Activated T-helper 2 cell treated with anti-CD3 and anti-CD28 coated beads, Interferon-gamma antibody, Interleukin-2, Interleukin-4, amounts not matched to agents 10 μg/mL and 5 μg/mL and 100 μg/mL, durations not matched to agents 14 hours and 24 hours and 36 hours (primary cell): ENCODE measurements around the gene CISH. TPM values are rescaled to one million over a fixed set of nuclear protein-coding genes. Genes with fewer than 3 reads are reported as not detected.
A peak's percentile ranks its signal among the peaks of the same experiment; 100 is the strongest.

Experiments
- DNase-seq: peaks from one replicate; pipeline ENCODE4 v3.0.0; 2021; ENCODE audit warnings: low spot score
- H3K27ac Mint-ChIP-seq: one replicate; pipeline ENCODE4 v1.8.0; 2021; ENCODE audit warnings: mixed read lengths
- H3K27me3 Mint-ChIP-seq: one replicate; pipeline ENCODE4 v1.8.0; 2021; ENCODE audit warnings: low read depth, mixed read lengths
- H3K36me3 Mint-ChIP-seq: one replicate; pipeline ENCODE4 v1.8.0; 2021; ENCODE audit warnings: low read depth, mixed read lengths
- H3K4me1 Mint-ChIP-seq: one replicate; pipeline ENCODE4 v1.8.0; 2021; ENCODE audit warnings: low read depth, mixed read lengths
- H3K4me3 Mint-ChIP-seq: one replicate; pipeline ENCODE4 v1.8.0; 2021; ENCODE audit warnings: low read depth, mild to moderate bottlenecking, moderate library complexity, mixed read lengths
- H3K9me3 Mint-ChIP-seq: one replicate; pipeline ENCODE4 v1.8.0; 2021; ENCODE audit warnings: mixed read lengths
- intact Hi-C: fragments of 100-400 bp; cut with micrococcal nuclease; formaldehyde crosslinking; loops from one replicate; pipeline ENCODE4 v1.15.1; 2023
- total RNA-seq: library from RNA; stranded (reverse); gene quantifications from 2 replicates; pipeline ENCODE4 v1.2.3, GENCODE V29; 2022

Gene CISH
- total RNA-seq, 1 donor from 2014 or later, result 351 TPM

DNA sequence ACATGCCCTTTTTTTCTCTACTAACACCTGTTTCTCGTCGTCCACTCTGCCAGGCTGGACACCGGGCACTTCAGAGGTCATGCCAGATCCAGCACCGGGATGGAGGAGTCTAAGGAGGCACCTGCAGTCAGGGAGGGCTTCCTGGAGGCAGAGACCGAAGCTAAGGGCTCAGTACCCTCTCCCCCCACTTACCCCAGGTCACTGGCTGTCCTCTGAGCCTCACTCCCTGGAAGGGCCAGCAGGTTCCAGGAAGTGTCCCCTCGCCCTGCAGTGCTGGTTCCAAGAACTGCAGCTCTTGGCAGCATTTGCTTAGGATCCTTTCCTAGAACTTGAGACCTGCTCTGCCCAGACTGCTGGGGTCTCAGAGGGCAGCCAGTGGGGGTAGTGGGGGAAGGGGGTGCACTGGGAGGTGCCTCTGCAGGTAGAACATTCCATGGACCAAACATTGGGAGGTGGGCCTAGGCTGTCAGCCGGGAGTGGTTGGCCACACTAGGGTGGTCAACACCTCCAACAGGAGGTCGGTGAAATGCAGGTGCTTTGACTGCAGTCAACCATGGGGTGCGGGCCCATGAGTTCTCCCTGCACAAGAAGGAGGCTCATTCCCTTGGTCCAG lies 11.3 kb downstream of the CISH start:
- no peaks in the 10 kb centered on the region for H3K9me3 Mint-ChIP-seq
- DNase-seq, result no peak
- peaks cover 81% of the 10 kb centered on the region for H3K4me1 Mint-ChIP-seq
- no peaks in the 10 kb centered on the region for H3K27me3 Mint-ChIP-seq
- peak overlapping the region; percentile 100 for H3K27ac Mint-ChIP-seq
- peaks cover 63% of the 10 kb centered on the region for H3K36me3 Mint-ChIP-seq
- intact Hi-C loops, result loop anchor here (2.0 to 5.0 kb wide), 3 partner anchors 13 to 363 kb away; partner anchors contain the start of gene GNAI2
- peak overlapping the region; percentile 74 for H3K4me3 Mint-ChIP-seq

- Mint-ChIP-seq H3K4me1 (peaks cover 81% of the 10 kb centered on the region), H3K27ac (peak overlapping the region; percentile 100), H3K36me3 (peaks cover 61% of the 10 kb centered on the region), H3K9me3 (no peaks in the 10 kb centered on the region), H3K4me3 (peak overlapping the region; percentile 74), H3K27me3 (no peaks in the 10 kb centered on the region)
- intact Hi-C loops, result loop anchor here (2.0 to 5.0 kb wide), 3 partner anchors 13 to 362 kb away; partner anchors contain the start of gene GNAI2
- no peak for DNase-seq
Observed at GRCh38 chr3:50599716-50600118, 11.9 kb downstream of the CISH start.

DNA sequence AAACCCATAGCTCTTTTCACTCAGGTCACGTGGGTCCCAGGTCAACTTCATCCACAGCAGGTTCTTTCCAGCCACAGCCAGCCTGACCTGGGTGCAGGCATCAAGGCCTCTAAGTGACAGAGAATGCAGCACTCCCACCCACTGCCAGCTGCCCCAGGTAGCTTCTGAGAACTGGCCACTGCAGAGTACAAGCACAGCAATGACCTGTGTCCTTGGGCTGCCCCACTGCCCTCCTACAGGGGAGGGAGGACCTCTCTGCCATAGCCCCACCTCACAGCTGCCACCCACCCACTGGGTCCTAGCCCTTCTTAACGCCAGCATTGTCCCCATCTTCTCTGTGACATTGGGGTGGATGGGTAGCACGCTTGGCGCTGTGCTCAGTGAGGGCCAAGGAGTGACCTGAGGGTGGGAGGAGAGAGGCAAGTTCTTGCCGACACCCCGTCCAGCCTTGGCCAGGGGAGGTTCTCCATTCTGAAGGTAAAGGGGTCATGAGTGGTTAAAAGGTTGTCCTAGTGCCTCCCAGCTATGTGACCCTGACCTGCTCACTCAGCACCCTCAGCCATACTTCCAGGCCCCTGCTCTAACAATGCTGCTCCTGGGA lies 12.4 kb downstream of the CISH start:
- Mint-ChIP-seq H3K4me3 (peak overlapping the region; percentile 34), H3K4me1 (peaks cover 81% of the 10 kb centered on the region), H3K36me3 (peaks cover 61% of the 10 kb centered on the region), H3K27me3 (no peaks in the 10 kb centered on the region), H3K27ac (peak overlapping the region; percentile 100), H3K9me3 (no peaks in the 10 kb centered on the region)
- intact Hi-C loops, result no loop called here
- DNase-seq, result no peak

DNA sequence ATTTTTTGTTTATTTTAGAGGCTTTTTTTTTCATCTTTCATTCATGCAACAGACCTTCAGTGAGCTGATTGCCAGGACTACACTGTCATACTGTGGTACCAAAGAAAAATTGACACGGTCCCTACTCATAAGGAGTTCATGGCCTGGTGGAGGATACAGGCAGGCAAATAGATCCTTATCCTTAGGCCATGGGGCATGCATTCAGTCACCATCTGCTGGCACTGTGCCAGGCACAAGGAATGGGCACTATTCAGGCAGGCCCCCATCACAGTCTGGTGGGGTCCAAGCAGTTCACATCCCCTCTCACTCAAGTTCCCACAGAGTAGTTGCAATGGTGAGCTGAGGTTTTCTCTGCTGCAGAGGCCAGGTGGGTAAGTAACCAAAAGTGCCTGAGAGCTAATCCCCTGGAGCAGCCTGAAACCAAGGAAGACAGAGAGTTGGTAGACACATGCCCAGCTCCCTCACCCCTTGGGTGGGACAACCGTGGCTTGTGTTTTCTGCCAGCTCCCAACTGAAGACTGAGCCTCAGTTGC lies 17.3 kb downstream of the CISH start:
- Mint-ChIP-seq H3K4me3 (no peak overlapping the region), H3K27ac (peak overlapping the region; percentile 98), H3K27me3 (no peaks in the 10 kb centered on the region), H3K9me3 (no peaks in the 10 kb centered on the region), H3K36me3 (peaks cover 40% of the 10 kb centered on the region), H3K4me1 (peaks cover 72% of the 10 kb centered on the region)
- no peak for DNase-seq
- intact Hi-C loops, result no loop called here

DNA sequence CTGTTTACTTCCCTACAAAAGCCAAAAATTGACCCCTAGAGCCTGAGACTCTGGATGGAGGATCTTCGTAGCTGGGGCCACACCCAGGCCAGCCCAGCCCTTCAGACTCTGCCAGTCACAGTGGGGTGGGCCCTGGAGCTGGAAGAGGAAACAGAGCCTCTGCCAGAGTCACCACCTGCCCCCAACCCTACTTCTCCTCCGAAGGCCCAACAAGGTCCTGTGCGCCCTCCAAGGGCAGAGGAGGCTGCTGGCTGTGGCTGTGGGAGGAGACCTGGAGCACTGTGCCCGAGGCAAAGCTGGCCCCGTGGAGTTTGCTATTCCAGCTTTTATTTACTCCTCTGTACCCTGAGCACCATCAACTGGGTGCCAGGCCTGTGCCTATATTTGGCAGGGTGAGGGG lies 19.0 kb downstream of the CISH start:
- H3K4me3 Mint-ChIP-seq, result peak overlapping the region; percentile 55
- H3K9me3 Mint-ChIP-seq, result no peaks in the 10 kb centered on the region
- DNase-seq, result no peak
- H3K4me1 Mint-ChIP-seq, result peaks cover 74% of the 10 kb centered on the region
- H3K36me3 Mint-ChIP-seq, result peaks cover 37% of the 10 kb centered on the region
- intact Hi-C loops, result no loop called here
- peak overlapping the region; percentile 98 for H3K27ac Mint-ChIP-seq
- no peaks in the 10 kb centered on the region for H3K27me3 Mint-ChIP-seq

DNA sequence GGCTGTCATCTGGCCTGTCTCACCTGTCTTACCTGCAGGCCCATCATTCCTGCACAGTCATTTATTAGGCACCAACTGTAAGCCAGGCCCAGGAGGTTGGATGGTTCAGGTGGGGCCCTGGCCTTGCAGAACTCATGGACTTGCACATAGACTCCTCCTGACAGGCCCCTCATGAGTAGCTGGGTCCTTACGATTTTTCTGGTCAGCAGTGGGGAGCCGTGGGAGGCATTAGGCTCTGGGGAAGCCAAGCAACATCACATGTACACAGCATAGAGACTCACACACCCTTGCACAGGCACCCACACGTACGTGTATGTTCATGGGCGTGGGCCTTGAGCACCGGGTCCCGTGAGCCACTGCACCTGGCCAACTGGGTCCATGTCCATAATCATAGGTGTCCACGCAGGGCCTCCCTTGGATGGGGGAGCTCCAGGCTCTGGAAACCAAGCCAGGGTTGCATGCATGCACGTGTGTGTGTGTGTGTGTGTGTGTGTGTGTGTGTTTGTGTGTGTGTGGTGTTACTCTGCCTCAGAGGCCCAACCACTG lies 20.3 kb downstream of the CISH start:
- Mint-ChIP-seq H3K36me3 (peaks cover 42% of the 10 kb centered on the region), H3K4me3 (peak overlapping the region; percentile 66), H3K9me3 (no peaks in the 10 kb centered on the region), H3K4me1 (peaks cover 85% of the 10 kb centered on the region), H3K27ac (peak overlapping the region; percentile 98), H3K27me3 (no peaks in the 10 kb centered on the region)
- intact Hi-C loops, result no loop called here
- DNase-seq, result no peak

DNA sequence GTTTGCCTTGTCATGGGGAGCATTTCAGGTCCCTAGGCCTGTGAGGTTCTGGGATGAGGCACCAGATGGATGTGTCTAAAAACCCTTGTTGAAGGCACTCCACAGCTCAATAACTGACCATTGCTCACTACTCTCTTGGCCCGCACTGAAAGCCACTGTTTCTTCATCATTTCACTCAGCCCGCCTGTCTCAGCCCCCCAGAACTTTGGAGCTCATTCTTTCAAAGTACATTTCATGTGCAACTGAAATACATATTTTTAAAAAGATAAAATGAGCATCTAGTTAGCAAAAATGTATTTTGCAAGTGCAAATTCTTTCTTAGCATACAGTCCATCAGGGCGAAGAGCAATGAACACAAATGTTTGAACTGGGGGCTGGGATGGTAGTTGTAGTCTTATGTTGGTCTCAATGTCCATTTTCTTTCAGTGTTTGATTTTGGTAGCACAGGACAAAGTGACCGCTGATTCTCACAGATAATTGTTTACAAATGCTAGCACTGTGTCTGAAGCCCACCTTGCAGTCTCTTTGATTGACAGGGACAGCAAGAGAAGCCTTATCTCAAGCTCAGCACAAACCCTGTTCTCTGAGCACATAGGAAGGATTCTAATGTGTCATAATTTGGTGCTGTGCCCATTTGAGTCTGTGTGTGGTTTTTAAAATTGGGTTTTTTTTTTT lies 22.7 kb downstream of the CISH start:
- Mint-ChIP-seq H3K36me3 (peaks cover 47% of the 10 kb centered on the region), H3K4me3 (peak overlapping the region; percentile 58), H3K27me3 (no peaks in the 10 kb centered on the region), H3K4me1 (peaks cover 81% of the 10 kb centered on the region), H3K27ac (peak overlapping the region; percentile 98), H3K9me3 (no peaks in the 10 kb centered on the region)
- intact Hi-C loops, result no loop called here
- DNase-seq, result no peak

- Mint-ChIP-seq H3K36me3 (peaks cover 46% of the 10 kb centered on the region), H3K4me1 (peaks cover 78% of the 10 kb centered on the region), H3K27me3 (no peaks in the 10 kb centered on the region), H3K27ac (peak overlapping the region; percentile 98), H3K9me3 (no peaks in the 10 kb centered on the region), H3K4me3 (peak overlapping the region; percentile 58)
- peak; percentile 64 for DNase-seq
- intact Hi-C loops, result loop anchor here (2.0 kb wide), 1 partner anchor 13 kb away; no protein-coding TSS in a partner anchor
Observed at GRCh38 chr3:50587806-50588758, 23.5 kb downstream of the CISH start.

DNA sequence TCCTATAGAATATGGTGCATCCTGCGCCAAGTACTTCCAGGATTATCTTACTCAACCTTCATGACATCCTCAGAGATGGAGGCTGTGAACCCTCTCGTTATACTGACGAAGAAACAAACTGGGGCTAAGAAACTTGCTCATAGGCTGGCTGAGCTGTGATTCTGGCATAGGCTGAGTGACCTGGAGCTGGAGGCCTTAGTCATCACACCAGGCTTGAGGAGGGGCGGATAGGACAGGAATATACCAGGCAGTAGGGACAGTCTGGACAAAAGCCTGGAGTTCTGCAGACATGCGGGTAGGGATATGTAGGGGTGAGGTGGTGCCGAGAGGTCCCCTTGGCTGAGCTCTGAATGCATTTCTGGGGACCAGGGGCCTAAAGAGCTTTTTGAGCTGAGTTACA lies 24.2 kb downstream of the CISH start:
- Mint-ChIP-seq H3K27me3 (no peaks in the 10 kb centered on the region), H3K4me3 (peak overlapping the region; percentile 15)
- no peak for DNase-seq

DNA sequence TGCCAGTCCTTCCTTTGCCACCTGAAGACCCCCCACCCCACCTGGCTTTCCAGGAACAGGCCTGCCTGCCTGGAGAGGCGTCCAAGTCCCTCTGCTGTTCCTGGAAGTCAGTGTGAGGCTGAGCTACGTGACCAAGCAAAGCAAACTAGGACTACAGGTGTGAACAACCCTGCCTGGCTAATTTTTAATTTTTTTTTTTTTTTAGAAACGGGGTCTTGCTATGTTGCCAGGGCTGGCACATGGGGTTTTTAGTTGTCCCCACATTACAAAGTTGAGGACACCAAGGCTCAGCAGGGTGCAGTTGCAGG lies 24.9 kb downstream of the CISH start:
- H3K9me3 Mint-ChIP-seq, result no peaks in the 10 kb centered on the region
- H3K36me3 Mint-ChIP-seq, result peaks cover 54% of the 10 kb centered on the region
- intact Hi-C loops, result loop anchor here (2.0 kb wide), 1 partner anchor 14 kb away; no protein-coding TSS in a partner anchor
- no peak for DNase-seq
- H3K27me3 Mint-ChIP-seq, result no peaks in the 10 kb centered on the region
- peak overlapping the region; percentile 98 for H3K27ac Mint-ChIP-seq
- no peak overlapping the region for H3K4me3 Mint-ChIP-seq
- peaks cover 72% of the 10 kb centered on the region for H3K4me1 Mint-ChIP-seq

More for the DNA sequence above, 24.2 kb downstream of the CISH start:
- Mint-ChIP-seq H3K4me1 (peaks cover 75% of the 10 kb centered on the region), H3K9me3 (no peaks in the 10 kb centered on the region), H3K36me3 (peaks cover 50% of the 10 kb centered on the region), H3K27ac (peak overlapping the region; percentile 98)
- intact Hi-C loops, result loop anchor here (2.0 kb wide), 1 partner anchor 13 kb away; no protein-coding TSS in a partner anchor

DNA sequence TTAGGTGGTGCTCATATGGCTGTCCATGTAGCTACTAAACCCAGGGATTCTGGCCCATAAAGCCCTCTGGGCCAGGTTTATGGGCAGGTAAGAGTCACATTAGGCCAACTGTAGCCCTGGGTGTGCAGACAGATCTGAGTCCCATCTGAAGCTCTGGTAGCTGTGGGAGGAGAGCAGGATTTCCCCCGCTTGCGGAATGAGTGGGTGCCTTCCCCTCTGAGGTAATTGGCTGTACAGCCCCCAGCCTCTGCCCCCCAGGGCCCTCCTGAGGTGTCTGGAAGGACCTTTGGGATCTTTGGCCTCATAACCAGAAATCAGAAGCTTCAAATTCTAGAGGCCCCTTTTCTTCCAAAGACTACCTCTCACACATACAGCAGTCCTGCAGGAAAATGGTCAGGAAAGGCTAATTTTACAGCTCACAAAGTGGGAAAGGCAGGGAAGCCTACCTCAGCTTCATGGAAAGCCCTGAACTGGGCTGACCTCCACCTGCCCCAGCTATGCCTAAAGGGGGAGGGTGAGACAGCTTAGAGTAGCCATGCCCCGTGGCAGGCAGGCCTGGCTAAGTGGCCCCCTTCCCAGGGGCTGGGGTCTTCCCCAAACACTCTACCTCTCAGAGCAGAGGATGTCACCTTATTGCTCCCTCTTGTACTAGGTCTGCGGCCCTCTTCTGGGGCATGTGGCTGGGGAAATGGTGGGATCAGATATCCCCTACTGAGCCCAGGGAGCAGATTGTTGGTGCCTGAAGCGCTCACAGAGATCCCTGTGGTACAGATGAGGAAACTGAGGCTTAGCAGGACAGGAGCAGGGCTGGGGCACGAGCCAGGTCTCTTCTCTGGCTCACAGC lies 25.4 kb downstream of the CISH start:
- DNase-seq, result no peak
- no peak overlapping the region for H3K4me3 Mint-ChIP-seq
- peaks cover 69% of the 10 kb centered on the region for H3K4me1 Mint-ChIP-seq
- H3K36me3 Mint-ChIP-seq, result peaks cover 60% of the 10 kb centered on the region
- peak overlapping the region; percentile 98 for H3K27ac Mint-ChIP-seq
- H3K9me3 Mint-ChIP-seq, result no peaks in the 10 kb centered on the region
- intact Hi-C loops, result loop anchor here (2.0 kb wide), 1 partner anchor 15 kb away; no protein-coding TSS in a partner anchor
- no peaks in the 10 kb centered on the region for H3K27me3 Mint-ChIP-seq
